GM19193 (cell line): ENCODE data around the gene ARPC5.
A peak's percentile ranks its signal among the peaks of the same experiment; 100 is the strongest.

Source experiments
- POLR2A ChIP-seq: IDR thresholded peaks from 4 replicates; pipeline ENCODE4 v1.6.1; 2011; ENCODE audit not compliant: insufficient read depth, insufficient read length; ENCODE audit errors: extremely low read depth

Gene ARPC5

DNA sequence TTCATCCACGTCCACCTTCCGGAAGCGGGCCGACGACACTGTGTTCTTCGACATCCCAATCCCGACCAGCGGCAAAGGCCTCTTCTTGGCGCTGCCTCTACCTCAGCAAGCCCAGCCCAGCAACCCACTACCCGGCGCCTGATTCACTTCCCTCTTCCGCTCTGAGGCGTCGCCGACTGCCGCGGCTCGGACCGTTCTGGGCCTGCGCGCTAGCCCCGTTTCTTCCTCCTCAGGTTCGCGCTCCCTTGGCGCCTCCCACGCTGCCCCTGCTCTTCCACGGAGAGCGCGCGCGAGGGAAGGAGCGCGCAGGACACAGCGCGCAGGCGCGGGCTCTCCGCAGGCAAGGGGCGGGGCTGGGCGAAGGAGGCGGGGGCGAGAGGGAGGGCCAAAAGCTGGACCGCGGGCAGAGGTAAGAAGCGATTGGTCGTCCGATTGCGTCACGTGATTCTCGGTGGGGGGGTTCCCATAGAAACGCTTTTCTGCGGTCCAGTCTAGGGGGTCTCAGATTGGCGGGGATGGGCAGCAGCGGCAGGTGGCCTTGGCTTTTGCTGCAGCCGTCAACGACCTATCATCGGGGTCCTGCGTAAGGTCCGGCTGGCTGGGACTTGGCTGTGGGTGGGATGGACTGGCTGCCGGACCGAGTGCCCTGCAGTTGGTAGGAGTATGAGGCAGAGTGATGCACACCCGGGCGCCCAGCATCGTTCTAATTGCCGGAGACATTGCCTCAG lies at the start of gene ARPC5:
Gene ARPC5, minus strand, starts transcription at position 178 of the 728 bp plus-strand sequence. Its CDS starts 124 bp downstream, at position 54.
- peak; percentile 94 for TF ChIP-seq POLR2A

DNA sequence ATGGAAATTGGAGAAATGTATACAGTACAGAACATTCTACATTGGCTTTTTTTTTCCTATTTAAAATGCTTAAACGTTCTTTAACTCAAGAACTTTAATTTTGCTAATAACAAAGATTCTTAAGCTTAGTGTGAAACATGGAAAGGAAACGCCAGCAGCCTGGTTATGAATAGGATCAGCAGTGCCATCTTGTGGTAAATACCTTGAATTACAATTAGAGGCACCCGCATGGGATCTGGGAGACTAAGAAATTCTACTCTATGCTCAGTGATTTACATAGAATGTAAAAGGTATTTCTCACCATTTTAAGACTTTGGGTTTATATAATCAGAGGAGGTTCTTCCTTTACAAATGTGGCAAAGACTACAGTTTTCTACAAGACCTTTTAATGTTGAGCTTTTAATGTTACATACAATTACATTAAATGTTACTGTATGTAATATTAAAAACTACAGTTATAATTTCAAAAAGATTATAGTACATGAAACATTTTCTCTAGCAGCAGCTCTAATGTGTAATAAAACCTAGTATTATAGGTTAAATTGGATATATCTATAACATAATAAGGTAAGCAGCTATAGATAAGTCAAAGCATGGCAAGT lies 49.6 kb upstream of the ARPC5 start:
- no peak for TF ChIP-seq POLR2A

DNA sequence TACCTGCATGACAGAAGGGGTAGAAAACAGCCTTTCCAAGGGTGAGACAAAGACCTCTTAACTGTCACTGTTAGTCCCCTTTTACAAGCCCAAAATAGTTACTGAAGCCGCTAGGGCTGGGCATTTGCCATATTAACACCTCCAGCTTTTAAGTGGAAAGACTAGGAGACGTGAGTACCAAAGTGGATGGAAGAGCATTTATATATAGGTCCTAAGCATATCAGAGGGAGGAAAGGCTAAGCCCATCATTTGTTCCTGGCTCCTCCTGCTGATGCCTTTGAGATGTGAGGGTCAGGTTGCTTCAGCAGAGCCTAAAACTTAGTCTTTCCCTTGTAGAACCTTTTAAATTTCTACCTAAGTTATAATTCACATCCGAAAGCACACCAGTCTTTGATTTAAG lies 43.2 kb upstream of the ARPC5 start:
- TF ChIP-seq POLR2A: no peak

DNA sequence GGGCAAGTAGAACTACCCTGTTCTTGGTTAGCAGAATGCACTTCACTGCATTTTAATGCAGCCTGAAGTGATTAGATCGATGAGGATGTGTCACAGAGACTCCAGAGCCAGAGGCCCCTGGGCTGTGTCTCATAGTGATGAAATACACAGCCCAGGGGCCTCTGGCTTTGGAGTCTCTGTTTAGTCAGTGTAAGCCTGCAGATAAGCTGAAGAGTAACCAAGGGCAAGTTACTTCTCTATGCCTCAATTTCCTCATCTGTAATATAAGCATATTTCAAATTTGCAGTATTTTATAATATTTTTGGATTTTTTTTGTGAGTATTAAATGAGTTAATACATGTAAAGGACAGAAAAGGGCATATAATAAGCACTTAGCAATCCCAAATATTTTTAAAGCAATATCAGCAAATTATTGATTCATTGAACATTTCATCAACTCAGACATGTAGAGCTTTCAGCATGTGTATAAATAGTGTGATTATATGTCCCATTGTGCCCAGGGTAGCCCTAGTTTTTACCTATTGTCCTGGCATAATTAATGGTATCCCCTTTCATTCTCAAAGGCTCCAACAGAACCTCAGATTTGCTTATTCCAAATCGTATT lies 41.1 kb upstream of the ARPC5 start:
- TF ChIP-seq POLR2A: no peak

DNA sequence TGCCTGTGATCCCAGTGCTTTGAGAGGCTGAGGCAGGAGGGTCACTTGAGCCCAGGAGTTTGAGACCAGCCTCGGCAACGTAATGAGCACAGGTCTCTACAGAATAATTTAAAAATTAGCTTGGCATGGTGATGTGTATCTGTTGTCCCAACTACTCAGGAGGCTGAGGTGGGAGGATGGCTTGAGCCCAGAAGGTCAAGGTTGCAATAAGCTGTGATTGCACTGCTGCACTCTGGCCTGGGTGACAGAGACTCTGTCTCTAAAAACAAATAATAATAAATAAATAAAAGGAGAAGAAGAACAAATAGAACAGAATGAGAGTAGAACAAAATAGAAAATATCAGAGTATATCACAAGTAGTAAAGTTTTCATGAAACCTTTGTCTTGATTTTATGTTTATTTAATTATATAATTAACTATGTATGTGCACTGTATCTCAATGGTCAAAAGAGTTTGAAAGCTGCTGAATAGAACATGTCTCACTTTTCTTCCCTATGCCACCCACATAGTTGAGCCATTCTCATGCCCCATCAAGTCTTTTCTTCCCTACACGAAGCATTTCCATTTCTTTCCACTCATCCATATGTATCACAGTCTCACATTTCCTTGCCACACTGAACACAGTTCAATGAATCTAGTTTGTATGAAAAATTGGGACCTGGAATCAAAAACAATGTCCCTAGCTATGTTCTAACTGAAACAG lies 40.5 kb upstream of the ARPC5 start:
- TF ChIP-seq POLR2A: no peak

DNA sequence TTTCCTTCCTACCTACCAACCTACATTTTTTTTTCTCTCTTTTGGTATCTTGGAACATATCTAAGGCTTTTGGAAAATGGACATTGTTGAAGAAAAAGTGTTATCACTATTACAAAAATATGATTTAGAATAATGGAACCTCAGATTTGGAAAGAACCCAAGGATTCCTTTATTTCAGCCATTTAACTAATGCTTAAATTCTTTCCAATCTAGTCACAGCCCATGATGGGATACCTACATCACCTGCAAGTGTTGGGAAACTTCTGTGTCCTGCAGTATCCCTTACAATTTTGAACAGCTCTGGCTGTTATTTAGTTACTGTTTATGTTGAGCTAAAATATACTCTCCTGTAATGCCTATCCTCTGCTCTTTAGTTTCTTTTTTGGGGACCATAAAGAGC lies 39.8 kb upstream of the ARPC5 start:
- no peak for TF ChIP-seq POLR2A

DNA sequence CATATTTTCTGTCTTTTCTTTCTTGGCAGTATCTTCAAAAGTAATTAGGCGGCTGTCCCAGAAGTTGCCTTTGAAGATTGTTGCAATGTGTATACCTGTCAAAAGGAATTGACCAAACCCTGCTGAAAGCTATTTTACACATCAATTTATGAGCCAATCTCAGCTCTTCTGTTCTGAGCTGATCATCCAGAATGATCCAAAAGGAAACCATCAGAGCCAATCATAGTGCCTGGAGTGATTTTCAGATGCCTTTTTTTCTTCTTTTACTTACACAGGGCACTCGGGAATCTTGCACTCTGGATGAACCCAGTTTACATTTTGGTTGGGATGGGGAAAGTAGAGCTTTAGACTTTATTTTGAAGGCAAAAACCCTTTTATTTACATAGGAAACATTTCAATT lies 39.3 kb upstream of the ARPC5 start:
- no peak for TF ChIP-seq POLR2A

DNA sequence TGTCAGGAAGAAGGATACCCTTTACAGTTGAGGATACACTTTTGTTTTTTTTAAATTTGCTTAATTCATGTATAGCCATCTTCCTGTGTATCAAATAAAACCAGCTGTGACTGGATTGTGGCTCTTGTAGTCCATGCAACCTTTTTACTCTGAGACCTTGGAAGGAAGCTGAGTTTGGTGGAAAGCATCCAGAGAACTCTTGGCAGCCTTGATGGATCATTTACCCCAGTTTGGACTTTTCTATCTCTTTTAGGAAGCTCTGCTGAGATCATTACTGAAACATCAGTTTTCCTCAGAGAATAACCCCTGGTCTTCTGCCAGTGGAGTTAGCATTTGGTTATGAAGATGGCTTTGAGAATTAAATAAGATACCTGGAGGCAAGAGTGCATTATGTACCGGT lies 38.8 kb upstream of the ARPC5 start:
- no peak for TF ChIP-seq POLR2A

DNA sequence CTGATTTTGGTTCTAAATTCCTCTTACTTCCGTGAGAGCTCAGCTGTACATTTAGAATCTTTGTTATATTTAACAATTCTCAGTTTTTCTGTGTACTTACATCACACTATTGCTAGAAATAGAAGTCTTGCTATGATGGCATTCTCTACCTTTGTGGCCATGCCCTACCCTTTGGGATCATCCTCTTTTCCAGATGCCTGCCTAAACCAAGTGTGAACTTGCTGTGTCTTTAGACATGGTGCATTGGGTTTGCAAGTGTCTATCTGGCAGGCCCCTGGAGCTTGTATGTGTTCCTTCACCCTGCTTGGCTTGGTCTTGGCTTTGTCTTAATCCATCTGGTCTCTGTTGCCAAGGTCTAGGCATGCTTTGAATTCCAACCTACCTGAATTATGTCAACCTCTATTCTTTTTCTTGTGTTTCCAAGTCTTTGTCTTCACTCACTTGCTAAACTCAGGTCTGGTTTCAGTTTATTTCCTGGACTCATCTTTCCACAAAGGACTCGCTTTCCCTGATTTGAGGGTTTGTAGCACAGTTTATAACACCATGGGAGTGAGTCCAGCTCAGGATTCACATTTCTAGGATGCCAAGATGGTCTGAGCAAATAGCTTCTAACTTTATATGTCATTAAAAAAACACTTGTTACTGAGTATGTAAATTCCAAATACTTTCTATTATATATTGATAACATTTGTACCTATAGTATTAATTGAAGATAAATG lies 38.2 kb upstream of the ARPC5 start:
- TF ChIP-seq POLR2A: no peak

DNA sequence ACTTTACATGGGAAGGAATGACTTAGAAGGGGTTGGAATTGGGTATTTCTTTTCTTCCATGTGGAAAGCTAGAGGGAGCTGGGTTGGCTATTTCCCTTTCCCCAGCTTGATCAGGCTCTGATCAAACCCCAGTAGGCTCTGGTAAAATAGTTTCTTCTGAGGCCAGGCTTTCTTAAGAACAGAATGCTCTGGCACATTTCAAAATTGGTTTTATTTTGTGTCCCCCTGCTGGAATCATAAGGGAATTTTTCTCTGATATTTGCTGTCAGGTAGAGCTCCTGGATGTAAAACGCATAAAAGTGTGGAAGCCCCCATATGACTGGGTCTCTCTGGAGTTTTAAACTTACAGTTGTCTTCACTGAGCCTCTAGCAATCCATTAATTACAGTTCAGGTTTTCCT lies 34.6 kb upstream of the ARPC5 start:
- no peak for TF ChIP-seq POLR2A

DNA sequence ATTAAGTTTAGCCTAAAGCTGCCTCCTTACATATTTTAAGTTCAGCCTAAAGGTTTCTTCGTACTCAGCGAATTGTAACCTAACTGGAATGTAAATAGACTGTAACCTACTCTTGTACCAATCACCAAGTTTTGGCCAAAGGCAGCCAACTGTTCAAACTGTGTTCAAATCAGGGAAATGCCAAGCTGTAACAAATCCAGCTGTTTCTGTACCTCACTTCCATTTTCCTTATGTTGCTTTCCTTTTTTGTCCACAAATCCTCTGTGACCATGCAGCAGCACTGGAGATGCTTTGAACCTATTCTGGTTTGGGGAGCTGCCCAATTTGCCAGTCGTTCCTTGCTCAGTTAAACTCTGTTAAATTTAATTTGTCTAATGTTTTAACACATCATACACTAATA lies 20.8 kb upstream of the ARPC5 start:
- TF ChIP-seq POLR2A: no peak

DNA sequence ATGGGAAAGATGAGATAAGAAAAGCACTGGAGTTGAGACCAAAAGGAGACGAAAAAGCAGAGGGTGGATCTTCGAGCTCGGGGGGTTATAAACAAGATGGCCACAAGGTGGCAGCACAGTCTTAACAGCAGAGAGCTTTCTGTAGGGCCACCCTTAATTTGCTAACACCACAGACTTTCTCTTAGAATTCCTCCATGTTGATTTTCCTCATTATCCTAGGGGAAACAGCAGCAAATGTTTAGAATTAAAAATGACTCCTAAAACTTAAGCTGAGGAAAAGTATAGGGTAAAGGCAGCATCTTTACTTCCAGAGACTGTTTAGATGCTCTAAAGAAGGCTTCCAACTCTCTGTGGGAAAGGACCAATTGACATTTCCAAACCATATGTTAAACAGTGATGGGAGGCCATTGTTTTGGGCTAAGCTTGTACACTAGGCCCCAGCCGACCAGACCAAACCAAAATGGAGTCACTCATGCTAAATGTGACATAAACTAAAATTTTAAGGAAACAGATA lies 20.0 kb upstream of the ARPC5 start:
- TF ChIP-seq POLR2A: no peak

DNA sequence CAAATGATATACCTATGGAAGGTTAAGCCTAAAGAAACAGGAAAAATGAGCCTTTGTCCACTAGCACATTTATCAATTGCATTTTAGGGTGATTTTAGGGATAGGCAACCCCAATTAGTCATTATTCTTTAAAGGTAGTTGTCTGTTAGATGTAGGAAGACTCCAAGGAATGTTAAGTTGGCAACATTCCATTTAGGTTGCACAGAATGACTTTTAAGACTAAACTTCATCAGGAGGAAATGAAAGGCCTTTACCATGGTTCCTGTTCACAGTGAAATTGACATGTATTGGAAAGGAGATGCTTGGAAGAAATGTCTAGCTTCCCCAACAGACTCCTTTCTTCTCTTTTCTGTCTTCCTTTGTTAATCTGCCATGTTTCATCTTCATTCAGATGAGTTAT lies 19.1 kb upstream of the ARPC5 start:
- no peak for TF ChIP-seq POLR2A

DNA sequence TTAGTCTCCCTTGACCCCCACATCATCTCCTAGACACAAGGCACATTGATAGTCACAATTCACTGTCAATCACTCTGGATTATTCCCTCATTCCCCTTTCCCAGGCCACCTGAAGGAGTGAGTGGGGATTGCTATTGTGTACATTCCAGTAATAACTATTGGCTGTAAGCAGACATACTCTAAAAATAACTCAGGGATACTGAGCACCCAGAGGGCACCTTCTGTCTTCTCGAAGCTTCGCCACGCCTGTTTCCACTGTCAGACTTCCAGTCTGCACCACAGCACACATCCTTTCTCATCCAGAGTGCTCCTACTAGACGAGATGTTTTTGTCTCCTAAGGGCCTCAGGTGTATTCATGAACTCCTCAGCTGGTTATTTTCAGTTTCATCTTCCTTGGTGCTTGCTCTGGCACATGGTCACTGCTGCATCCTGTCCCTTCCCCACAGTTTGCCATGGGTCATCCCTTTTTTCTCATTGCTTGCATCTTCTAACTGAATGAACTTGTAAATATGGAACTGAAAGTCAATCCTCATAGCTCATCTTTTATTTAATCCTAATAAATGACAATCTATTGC lies 18.4 kb upstream of the ARPC5 start:
- no peak for TF ChIP-seq POLR2A

DNA sequence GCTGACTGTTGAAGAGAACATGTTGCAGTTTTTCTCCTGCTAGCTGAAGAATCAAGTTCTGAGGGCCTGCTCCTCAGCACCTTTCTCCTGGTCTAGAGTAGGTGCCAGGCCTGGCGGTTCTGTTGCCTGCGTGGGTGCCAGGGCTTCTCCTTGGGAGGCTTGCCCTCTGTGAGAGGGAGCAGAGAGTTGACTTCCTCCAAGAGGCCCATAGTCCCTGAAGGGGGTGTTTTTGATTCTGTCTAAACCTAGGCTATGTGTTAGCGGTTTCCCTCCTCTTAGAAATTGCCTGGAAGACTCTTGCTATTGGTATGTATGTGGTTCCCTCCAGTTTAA lies 17.8 kb upstream of the ARPC5 start:
- TF ChIP-seq POLR2A: no peak
